Activated T-cell treated with anti-CD3 and anti-CD28 coated beads, Interleukin-2, amount 50 U/mL, for 48 hours (primary cell): Measurements from ENCODE around the gene FMO1.
"Not testable (repeated sequence)": the region's sequence is repeated elsewhere in the genome, so short reads cannot be mapped to it uniquely, and the experiment has no call there.

Experiments used
- DNase-seq, 2 experiments: peaks; one replicate each; pipeline ENCODE4 v3.0.0-alpha.2; 2020

Gene FMO1

GRCh38 chr1:171236231-171236630 lies 12.1 kb upstream of the FMO1 start:
- not testable (repeated sequence) for DNase-seq

- no peak for DNase-seq
Measured at GRCh38 chr1:171243878-171244277, 4.4 kb upstream of the FMO1 start.

GRCh38 chr1:171245458-171246064 lies 2.7 kb upstream of the FMO1 start:
- peak in 1 of 2 experiments; percentile 18 for DNase-seq

GRCh38 chr1:171247501-171247900 lies 793 bp upstream of the FMO1 start:
- no peak for DNase-seq

- no peak for DNase-seq
Measured at GRCh38 chr1:171248841-171249240, 547 bp downstream of the FMO1 start.

- DNase-seq, result no peak
Measured at GRCh38 chr1:171250263-171250662, 2.0 kb downstream of the FMO1 start.

- peak; percentile 52 to 56 for DNase-seq
Measured at GRCh38 chr1:171251042-171251951, 3.0 kb downstream of the FMO1 start.

GRCh38 chr1:171251952-171252300 lies 3.6 kb downstream of the FMO1 start:
- DNase-seq, result no peak

- DNase-seq, result no peak
Measured at GRCh38 chr1:171252482-171252881, 4.2 kb downstream of the FMO1 start.

- no peak for DNase-seq
Measured at GRCh38 chr1:171254859-171255258, 6.6 kb downstream of the FMO1 start.

- DNase-seq, result no peak
Measured at GRCh38 chr1:171256940-171257606, 8.8 kb downstream of the FMO1 start.

- DNase-seq, result no peak
Measured at GRCh38 chr1:171257607-171258076, 9.3 kb downstream of the FMO1 start.

GRCh38 chr1:171258429-171258828 lies 10.1 kb downstream of the FMO1 start:
- no peak for DNase-seq

- DNase-seq, result no peak
Measured at GRCh38 chr1:171258943-171259342, 10.6 kb downstream of the FMO1 start.

- DNase-seq, result no peak
Measured at GRCh38 chr1:171261336-171261735, 13.0 kb downstream of the FMO1 start.

- DNase-seq, result no peak
Measured at GRCh38 chr1:171263901-171264300, 15.6 kb downstream of the FMO1 start.

GRCh38 chr1:171265686-171266085 lies 17.4 kb downstream of the FMO1 start:
- DNase-seq, result no peak

- no peak for DNase-seq
Measured at GRCh38 chr1:171266930-171267329, 18.6 kb downstream of the FMO1 start.

GRCh38 chr1:171267391-171267790 lies 19.1 kb downstream of the FMO1 start:
- no peak for DNase-seq

- DNase-seq, result no peak
Measured at GRCh38 chr1:171270806-171271205, 22.5 kb downstream of the FMO1 start.

- DNase-seq, result no peak
Measured at GRCh38 chr1:171277534-171277933, 29.2 kb downstream of the FMO1 start.

- no peak for DNase-seq
Measured at GRCh38 chr1:171279234-171279633, 30.9 kb downstream of the FMO1 start.

GRCh38 chr1:171279678-171280077 lies 31.4 kb downstream of the FMO1 start:
- DNase-seq, result no peak

- DNase-seq, result no peak
Measured at GRCh38 chr1:171280599-171280998, 32.3 kb downstream of the FMO1 start.
